ENCODE measurements around the gene PRLR.
"Not testable (repeated sequence)": the region's sequence is repeated elsewhere in the genome, so short reads cannot be mapped to it uniquely, and the experiment has no call there.

The PRLR gene

GRCh38 chr5:35044649-35045048 lies 185.6 kb downstream of the PRLR start:
- DNase-seq (ENCODE audit: low read depth in 1 of 2, low spot score in 1 of 2) = no peak

GRCh38 chr5:35042781-35043180 lies 187.5 kb downstream of the PRLR start:
- DNase-seq (ENCODE audit: low read depth in 1 of 2, low spot score in 1 of 2) = no peak

GRCh38 chr5:35041261-35041660 lies 189.0 kb downstream of the PRLR start:
- DNase-seq (ENCODE audit: low read depth in 1 of 2, low spot score in 1 of 2) = no peak

GRCh38 chr5:35038891-35039290 lies 191.4 kb downstream of the PRLR start:
- DNase-seq (ENCODE audit: low read depth in 1 of 2, low spot score in 1 of 2) = no peak

GRCh38 chr5:35036536-35036935 lies 193.8 kb downstream of the PRLR start:
- DNase-seq (ENCODE audit: low read depth in 1 of 2, low spot score in 1 of 2) = no peak

- DNase-seq (ENCODE audit: low read depth in 1 of 2, low spot score in 1 of 2) = not testable (repeated sequence)
Observed at GRCh38 chr5:35035929-35036328, 194.4 kb downstream of the PRLR start.

GRCh38 chr5:35035271-35035670 lies 195.0 kb downstream of the PRLR start:
- DNase-seq (ENCODE audit: low read depth in 1 of 2, low spot score in 1 of 2) = no peak

- no peak for DNase-seq (ENCODE audit: low read depth in 1 of 2, low spot score in 1 of 2)
Observed at GRCh38 chr5:35032356-35032755, 197.9 kb downstream of the PRLR start.

GRCh38 chr5:35031276-35031675 lies 199.0 kb downstream of the PRLR start:
- DNase-seq (ENCODE audit: low read depth in 1 of 2, low spot score in 1 of 2) = no peak

- no peak for DNase-seq (ENCODE audit: low read depth in 1 of 2, low spot score in 1 of 2)
Observed at GRCh38 chr5:35030426-35031100, 199.7 kb downstream of the PRLR start.

- DNase-seq (ENCODE audit: low read depth in 1 of 2, low spot score in 1 of 2) = no peak
Observed at GRCh38 chr5:35029333-35029732, 201.0 kb downstream of the PRLR start.

- DNase-seq (ENCODE audit: low read depth in 1 of 2, low spot score in 1 of 2) = no peak
Observed at GRCh38 chr5:35026941-35027340, 203.3 kb downstream of the PRLR start.

- DNase-seq (ENCODE audit: low read depth in 1 of 2, low spot score in 1 of 2) = no peak
Observed at GRCh38 chr5:35026280-35026840, 203.9 kb downstream of the PRLR start.

- no peak for DNase-seq (ENCODE audit: low read depth in 1 of 2, low spot score in 1 of 2)
Observed at GRCh38 chr5:35024911-35025510, 205.3 kb downstream of the PRLR start.

- no peak for DNase-seq (ENCODE audit: low read depth in 1 of 2, low spot score in 1 of 2)
Observed at GRCh38 chr5:35023391-35024178, 206.7 kb downstream of the PRLR start.

GRCh38 chr5:35016174-35017051 lies 213.9 kb downstream of the PRLR start:
- no peak for DNase-seq (ENCODE audit: low read depth in 1 of 2, low spot score in 1 of 2)

- no peak for DNase-seq (ENCODE audit: low read depth in 1 of 2, low spot score in 1 of 2)
Observed at GRCh38 chr5:35015063-35015462, 215.2 kb downstream of the PRLR start.

- DNase-seq (ENCODE audit: low read depth in 1 of 2, low spot score in 1 of 2) = no peak
Observed at GRCh38 chr5:35012796-35013195, 217.5 kb downstream of the PRLR start.

GRCh38 chr5:35012365-35012764 lies 217.9 kb downstream of the PRLR start:
- DNase-seq (ENCODE audit: low read depth in 1 of 2, low spot score in 1 of 2) = no peak

GRCh38 chr5:35010676-35011075 lies 219.6 kb downstream of the PRLR start:
- DNase-seq (ENCODE audit: low read depth in 1 of 2, low spot score in 1 of 2) = no peak

- no peak for DNase-seq (ENCODE audit: low read depth in 1 of 2, low spot score in 1 of 2)
Observed at GRCh38 chr5:35009657-35010056, 220.6 kb downstream of the PRLR start.
